Measurements from ENCODE around the gene NEUROG2. TPM values are rescaled to one million over a fixed set of nuclear protein-coding genes. Genes with fewer than 3 reads are reported as not detected.

Gene NEUROG2
- total and polyA plus RNA-seq, 2 donors (not counting 3 experiments of a cell fraction or from before 2014, with no cell fraction given), result not detected

DNA sequence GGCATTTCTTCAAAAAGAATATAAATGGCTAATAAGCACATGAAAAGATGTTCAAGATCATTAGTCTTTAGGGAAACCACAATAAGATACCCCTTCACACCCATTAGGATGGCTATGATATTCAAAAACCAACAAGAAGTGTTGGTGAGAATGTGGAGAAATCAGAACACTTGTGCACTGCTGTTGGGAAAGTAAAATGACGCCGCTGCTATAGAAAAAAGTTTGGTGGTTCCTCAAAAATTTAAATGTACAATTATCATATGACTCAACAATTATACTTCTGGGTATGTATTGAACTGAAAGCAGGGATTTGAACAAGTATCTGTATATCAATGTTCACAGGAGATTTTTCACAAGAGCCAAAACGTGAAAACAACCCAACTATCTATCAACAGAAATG is 29.4 kb upstream of the NEUROG2 start:
- dilution Hi-C loops (cut with MboI; ENCODE audit: extremely low pct_ligation_motif_present, low sequenced_read_pairs) (no loop called here), intact Hi-C loops (cut with micrococcal nuclease) (no loop called here)
- no peaks in the 10 kb centered on the region for H3K79me2 ChIP-seq (ENCODE audit: control insufficient read depth, insufficient read depth, low read length)
- no peaks in the 10 kb centered on the region for H3K36me3 ChIP-seq (ENCODE audit: control insufficient read depth in 2 of 2, extremely low read depth in 1 of 2, insufficient read depth in 2 of 2, low read length in 2 of 2)
- POLR2A ChIA-PET, result no interaction called here
- DNase-seq (ENCODE audit: low read depth, low spot score) (no peak), FAIRE-seq (no peak)
- H3K4me3 ChIP-seq (replicated peaks in 1 of 3; ENCODE audit: insufficient read depth in 1 of 3, low read depth in 1 of 3, low read length in 3 of 3), result no peak overlapping the region
- no TSS peak for BruUV-seq (replicated peaks)
- TF ChIP-seq POLR2AphosphoS5 (IDR thresholded peaks at IDR 0.05; ENCODE audit: insufficient read depth, low read depth, low read length) (no peak), MYC (IDR thresholded peaks at IDR 0.05; ENCODE audit: low read depth, low read length) (no peak), FOS (IDR thresholded peaks at IDR 0.05; ENCODE audit: borderline replicate concordance, insufficient read depth, low read length) (no peak), GATA2 (IDR thresholded peaks at IDR 0.05; ENCODE audit: insufficient read depth, insufficient read length, low read depth, low read length) (no peak), JUN (IDR thresholded peaks at IDR 0.05; ENCODE audit: borderline replicate concordance, insufficient read depth, insufficient read length, low read depth) (no peak)
- TF ChIP-seq, protein P1, sequence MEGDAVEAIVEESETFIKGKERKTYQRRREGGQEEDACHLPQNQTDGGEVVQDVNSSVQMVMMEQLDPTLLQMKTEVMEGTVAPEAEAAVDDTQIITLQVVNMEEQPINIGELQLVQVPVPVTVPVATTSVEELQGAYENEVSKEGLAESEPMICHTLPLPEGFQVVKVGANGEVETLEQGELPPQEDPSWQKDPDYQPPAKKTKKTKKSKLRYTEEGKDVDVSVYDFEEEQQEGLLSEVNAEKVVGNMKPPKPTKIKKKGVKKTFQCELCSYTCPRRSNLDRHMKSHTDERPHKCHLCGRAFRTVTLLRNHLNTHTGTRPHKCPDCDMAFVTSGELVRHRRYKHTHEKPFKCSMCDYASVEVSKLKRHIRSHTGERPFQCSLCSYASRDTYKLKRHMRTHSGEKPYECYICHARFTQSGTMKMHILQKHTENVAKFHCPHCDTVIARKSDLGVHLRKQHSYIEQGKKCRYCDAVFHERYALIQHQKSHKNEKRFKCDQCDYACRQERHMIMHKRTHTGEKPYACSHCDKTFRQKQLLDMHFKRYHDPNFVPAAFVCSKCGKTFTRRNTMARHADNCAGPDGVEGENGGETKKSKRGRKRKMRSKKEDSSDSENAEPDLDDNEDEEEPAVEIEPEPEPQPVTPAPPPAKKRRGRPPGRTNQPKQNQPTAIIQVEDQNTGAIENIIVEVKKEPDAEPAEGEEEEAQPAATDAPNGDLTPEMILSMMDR (IDR thresholded peaks at IDR 0.05; ENCODE audit: extremely low read depth in 1 of 2, insufficient read depth in 1 of 2, low read depth in 1 of 2, low read length in 2 of 2), result no peak
- CTCF ChIA-PET, result no interaction called here
- H3K4me1 ChIP-seq (ENCODE audit: control insufficient read depth, extremely low read depth, insufficient read depth, low read length), result no peaks in the 10 kb centered on the region
- H3K27ac ChIP-seq (ENCODE audit: insufficient read depth, low read depth, low read length), result no peak overlapping the region
- H3K4me2 ChIP-seq (ENCODE audit: insufficient read depth, low read length), result no peak overlapping the region
- no peaks in the 10 kb centered on the region for H4K20me1 ChIP-seq (replicated peaks; ENCODE audit: control insufficient read depth, extremely low read depth, insufficient read depth, low read length)
- H2AFZ ChIP-seq (ENCODE audit: low read depth, low read length), result no peak overlapping the region
- no peaks in the 10 kb centered on the region for H3K9me3 ChIP-seq (replicated peaks; ENCODE audit: control insufficient read depth, insufficient read depth, low read length)
- no peaks in the 10 kb centered on the region for H3K9me1 ChIP-seq (replicated peaks; ENCODE audit: control insufficient read depth, extremely low read depth, insufficient read depth, low read length)
- no peaks in the 10 kb centered on the region for H3K27me3 ChIP-seq (ENCODE audit: control insufficient read depth in 2 of 2, insufficient read depth in 2 of 2, low read length in 2 of 2)
- H3K9ac ChIP-seq (replicated peaks; ENCODE audit: extremely low read depth, insufficient read depth, low read length), result no peak overlapping the region

DNA sequence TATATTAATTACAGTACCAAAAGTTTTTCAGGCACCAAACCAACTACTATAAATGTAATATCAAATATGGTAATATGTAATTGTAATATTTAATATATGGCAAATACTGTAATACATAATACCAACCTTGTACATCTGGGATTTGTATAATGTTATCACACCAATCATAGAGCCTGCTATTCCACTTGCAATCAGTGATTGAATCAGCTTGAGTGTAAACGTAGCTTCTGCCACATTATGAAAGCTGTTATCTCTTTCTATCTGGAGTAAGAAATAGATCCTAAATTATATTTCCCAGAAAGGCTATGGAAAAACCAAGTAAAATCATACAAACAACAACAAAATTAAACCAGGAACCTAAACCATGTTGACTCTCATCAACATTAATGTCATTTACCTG is 24.7 kb upstream of the NEUROG2 start:
- Histone ChIP-seq H3K4me2 (ENCODE audit: insufficient read depth, low read length) (no peak overlapping the region), H3K36me3 (ENCODE audit: control insufficient read depth in 2 of 2, extremely low read depth in 1 of 2, insufficient read depth in 2 of 2, low read length in 2 of 2) (no peaks in the 10 kb centered on the region), H3K4me1 (ENCODE audit: control insufficient read depth, extremely low read depth, insufficient read depth, low read length) (no peaks in the 10 kb centered on the region), H3K4me3 (replicated peaks in 1 of 3; ENCODE audit: insufficient read depth in 1 of 3, low read depth in 1 of 3, low read length in 3 of 3) (no peak overlapping the region), H3K9ac (replicated peaks; ENCODE audit: extremely low read depth, insufficient read depth, low read length) (no peak overlapping the region), H3K27me3 (ENCODE audit: control insufficient read depth in 2 of 2, insufficient read depth in 2 of 2, low read length in 2 of 2) (no peaks in the 10 kb centered on the region), H3K79me2 (ENCODE audit: control insufficient read depth, insufficient read depth, low read length) (no peaks in the 10 kb centered on the region), H2AFZ (ENCODE audit: low read depth, low read length) (no peak overlapping the region), H3K9me3 (replicated peaks; ENCODE audit: control insufficient read depth, insufficient read depth, low read length) (no peaks in the 10 kb centered on the region), H3K9me1 (replicated peaks; ENCODE audit: control insufficient read depth, extremely low read depth, insufficient read depth, low read length) (no peaks in the 10 kb centered on the region), H3K27ac (ENCODE audit: insufficient read depth, low read depth, low read length) (no peak overlapping the region), H4K20me1 (replicated peaks; ENCODE audit: control insufficient read depth, extremely low read depth, insufficient read depth, low read length) (no peaks in the 10 kb centered on the region)
- DNase-seq (ENCODE audit: low read depth, low spot score) (no peak), FAIRE-seq (no peak)
- TF ChIP-seq POLR2A (IDR thresholded peaks at IDR 0.05; ENCODE audit: low read depth, low read length) (no peak), EZH2 (IDR thresholded peaks at IDR 0.05; ENCODE audit: borderline replicate concordance, low read depth, low read length, severe bottlenecking) (no peak), JUN (IDR thresholded peaks at IDR 0.05; ENCODE audit: borderline replicate concordance, insufficient read depth, insufficient read length, low read depth) (no peak), FOS (IDR thresholded peaks at IDR 0.05; ENCODE audit: borderline replicate concordance, insufficient read depth, low read length) (no peak), GATA2 (IDR thresholded peaks at IDR 0.05; ENCODE audit: insufficient read depth, insufficient read length, low read depth, low read length) (no peak), MYC (IDR thresholded peaks at IDR 0.05; ENCODE audit: low read depth, low read length) (no peak), POLR2AphosphoS5 (IDR thresholded peaks at IDR 0.05; ENCODE audit: insufficient read depth, low read depth, low read length) (no peak)
- TF ChIP-seq, protein P2, sequence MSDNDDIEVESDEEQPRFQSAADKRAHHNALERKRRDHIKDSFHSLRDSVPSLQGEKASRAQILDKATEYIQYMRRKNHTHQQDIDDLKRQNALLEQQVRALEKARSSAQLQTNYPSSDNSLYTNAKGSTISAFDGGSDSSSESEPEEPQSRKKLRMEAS (IDR thresholded peaks at IDR 0.05; ENCODE audit: insufficient read depth, insufficient read length), result no peak
- TF ChIP-seq, protein P1 (IDR thresholded peaks at IDR 0.05; ENCODE audit: extremely low read depth in 1 of 2, insufficient read depth in 1 of 2, low read depth in 1 of 2, low read length in 2 of 2), result no peak
- intact Hi-C loops (cut with micrococcal nuclease), result no loop called here
- dilution Hi-C loops (cut with MboI; ENCODE audit: extremely low pct_ligation_motif_present, low sequenced_read_pairs), result no loop called here
- no TSS peak for BruUV-seq (replicated peaks)
- ChIA-PET POLR2A (no interaction called here), CTCF (no interaction called here)

Data from endothelial cell of umbilical vein (primary cell).